HFF-Myc (cell line): ENCODE results near the gene ZNF319.

Experiments used
- DNase-seq: peaks from one replicate; pipeline ENCODE4 v3.0.0-alpha.2; 2011; ENCODE audit warnings: low read depth; ENCODE audit errors: extremely low read depth
- H3K4me3 ChIP-seq: replicated peaks from 2 replicates; pipeline ENCODE4 v1.5.1; 2011; ENCODE audit warnings: low read depth, mild to moderate bottlenecking, control low read depth, low read length
- CTCF ChIP-seq: IDR thresholded peaks from 2 replicates; pipeline ENCODE4 v1.5.1; 2012; ENCODE audit warnings: mild to moderate bottlenecking, low read depth, low read length, control low read depth; ENCODE audit errors: missing control alignments

ZNF319 gene

DNA sequence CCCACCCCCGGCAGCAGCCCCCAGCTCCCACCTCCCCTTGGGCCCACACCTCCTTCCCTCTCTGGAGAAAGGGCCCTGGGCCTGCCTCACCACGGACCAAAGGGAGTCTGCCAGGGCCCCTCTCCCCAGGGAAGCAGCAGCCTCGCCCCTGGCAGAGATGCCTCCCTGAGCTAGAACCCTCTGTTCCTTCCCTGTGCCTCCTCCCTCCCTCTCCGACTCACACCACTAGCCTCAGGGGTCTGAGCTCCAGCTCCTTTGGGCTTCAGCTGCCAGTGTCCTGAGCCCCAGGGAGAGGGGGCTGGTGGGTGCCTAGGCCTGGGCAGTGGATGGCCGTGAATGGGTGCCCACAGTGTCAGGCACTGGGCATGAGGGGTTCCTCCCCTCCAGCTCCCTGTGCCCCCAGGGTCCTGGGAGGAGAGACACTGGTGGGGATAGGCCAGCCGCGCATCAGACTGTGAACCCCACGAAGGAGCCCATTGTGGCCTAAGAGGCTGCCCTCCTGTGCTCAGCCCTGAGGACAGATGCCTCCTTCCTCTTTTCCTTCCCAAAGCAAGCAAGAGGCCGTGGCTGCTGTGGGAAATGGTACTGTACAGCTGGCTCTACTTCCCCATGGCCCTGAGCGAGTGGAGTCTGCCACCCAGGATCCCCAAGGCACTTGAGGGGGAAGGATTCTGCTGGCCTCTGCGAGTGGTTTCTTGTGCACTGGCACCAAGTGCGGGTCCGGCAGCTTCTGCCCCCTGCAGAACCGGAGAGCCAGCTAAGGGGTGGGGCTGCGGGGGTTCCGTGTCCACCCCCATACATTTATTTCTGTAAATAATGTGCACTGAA, 45.8 kb upstream of the ZNF319 start:
- TF ChIP-seq CTCF = no peak
- DNase-seq = no peak
- no peak overlapping the region for H3K4me3 ChIP-seq

GRCh38 chr16:58045096-58045495, 44.6 kb upstream of the ZNF319 start:
- no peak overlapping the region for H3K4me3 ChIP-seq
- TF ChIP-seq CTCF = no peak
- DNase-seq = no peak

- no peak for TF ChIP-seq CTCF
- H3K4me3 ChIP-seq = no peak overlapping the region
- no peak for DNase-seq
These were observed 44.0 kb upstream of the ZNF319 start for GRCh38 chr16:58044266-58045019.

GRCh38 chr16:58043571-58044155, 43.2 kb upstream of the ZNF319 start:
- H3K4me3 ChIP-seq = no peak overlapping the region
- TF ChIP-seq CTCF = no peak
- no peak for DNase-seq

GRCh38 chr16:58042886-58043515, 42.5 kb upstream of the ZNF319 start:
- DNase-seq = no peak
- no peak overlapping the region for H3K4me3 ChIP-seq
- no peak for TF ChIP-seq CTCF

GRCh38 chr16:58042001-58042885, 41.8 kb upstream of the ZNF319 start:
- no peak for DNase-seq
- no peak overlapping the region for H3K4me3 ChIP-seq
- TF ChIP-seq CTCF = no peak
